IMR-90 (cell line): ENCODE results near the gene ENAM. TPM values are rescaled to one million over a fixed set of nuclear protein-coding genes. Genes with fewer than 3 reads are reported as not detected.

Experiments
- ATAC-seq: fragments of 200-7000 bp; cut with Tn5 transposase; 2 replicates; pipeline ENCODE4 v1.9.1; 2020; ENCODE audit warnings: low read depth, mild to moderate bottlenecking, moderate library complexity
- BruUV-seq: library from RNA; stranded (reverse); fragments of 400-500 nt; replicated peaks from 2 replicates; lab custom pipeline; 2021; lab: Mats Ljungman, UMichigan
- CTCF ChIA-PET: fragments of 300-600 bp; formaldehyde crosslinking; extraction: SDS; loops from one replicate; lab custom pipeline; 2021; ENCODE audit warnings: antibody characterized with exemption; lab: Yijun Ruan, JAX
- POLR2A ChIA-PET: fragments of 300-600 bp; sonication (Branson Sonifier 250); formaldehyde crosslinking; loops from one replicate; lab custom pipeline; 2022; ENCODE audit warnings: antibody characterized with exemption; ENCODE audit not compliant: unreplicated experiment; lab: Charles Lee
- DNase-seq: peaks from one replicate; pipeline ENCODE4 v3.0.0; 2013
- H2AFZ ChIP-seq: replicated peaks from 2 replicates; pipeline ENCODE3; 2013; ENCODE audit warnings: low read length, mild to moderate bottlenecking; ENCODE audit not compliant: poor library complexity
- H2AK5ac ChIP-seq: 2 replicates; pipeline ENCODE4 v1.6.1; 2013; ENCODE audit warnings: low read depth, low read length, inconsistent platforms
- H2AK9ac ChIP-seq: replicated peaks from 2 replicates; pipeline ENCODE3; 2013; ENCODE audit warnings: mild to moderate bottlenecking, low read depth, low read length, moderate library complexity; ENCODE audit not compliant: poor library complexity
- H2BK120ac ChIP-seq: 2 replicates; pipeline ENCODE4 v1.6.1; 2013; ENCODE audit warnings: low read depth, low read length, inconsistent platforms
- H2BK15ac ChIP-seq: 3 replicates; pipeline ENCODE4 v1.6.1; 2013; ENCODE audit warnings: low read depth, low read length, inconsistent platforms
- H2BK20ac ChIP-seq: 2 replicates; pipeline ENCODE4 v1.6.1; 2013; ENCODE audit warnings: low read depth, mild to moderate bottlenecking, inconsistent platforms, low read length, moderate library complexity
- H2BK5ac ChIP-seq: 2 replicates; pipeline ENCODE4 v1.6.1; 2013; ENCODE audit warnings: mild to moderate bottlenecking, low read depth, low read length, inconsistent platforms; ENCODE audit not compliant: poor library complexity, severe bottlenecking
- H3K14ac ChIP-seq: replicated peaks from 2 replicates; pipeline ENCODE4 v1.6.1; 2013; ENCODE audit warnings: low read depth, low read length, inconsistent platforms
- H3K18ac ChIP-seq: 2 replicates; pipeline ENCODE4 v1.6.1; 2013; ENCODE audit warnings: low read depth, low read length, control low read depth
- H3K23ac ChIP-seq: 2 replicates; pipeline ENCODE4 v1.6.1; 2013; ENCODE audit warnings: low read depth, low read length, inconsistent platforms
- H3K27ac ChIP-seq: 2 replicates; pipeline ENCODE4 v1.5.1; 2013; ENCODE audit warnings: mild to moderate bottlenecking, control low read depth, low read length; ENCODE audit not compliant: insufficient read depth
- H3K27me3 ChIP-seq: 2 replicates; pipeline ENCODE4 v1.6.1; 2013; ENCODE audit warnings: low read length; ENCODE audit not compliant: control insufficient read depth, insufficient read depth
- H3K36me3 ChIP-seq: 2 replicates; pipeline ENCODE4 v1.6.1; 2013; ENCODE audit warnings: low read length, mixed read lengths; ENCODE audit not compliant: control insufficient read depth, insufficient read depth
- H3K4ac ChIP-seq: 2 replicates; pipeline ENCODE4 v1.6.1; 2013; ENCODE audit warnings: low read depth, low read length, inconsistent platforms
- H3K4me1 ChIP-seq: 2 replicates; pipeline ENCODE4 v1.6.1; 2013; ENCODE audit warnings: low read length, mixed read lengths; ENCODE audit not compliant: control insufficient read depth, insufficient read depth
- H3K4me2 ChIP-seq: 2 replicates; pipeline ENCODE4 v1.6.1; 2013; ENCODE audit warnings: low read depth, mild to moderate bottlenecking, control low read depth, low read length, moderate library complexity
- H3K4me3 ChIP-seq: 2 replicates; pipeline ENCODE4 v1.5.1; 2013; ENCODE audit warnings: low read depth, mild to moderate bottlenecking, control low read depth, low read length, moderate library complexity; ENCODE audit not compliant: insufficient read depth
- H3K56ac ChIP-seq: 2 replicates; pipeline ENCODE4 v1.6.1; 2013; ENCODE audit warnings: low read length, inconsistent platforms; ENCODE audit not compliant: insufficient read depth; ENCODE audit errors: extremely low read depth
- H3K79me1 ChIP-seq, 2 experiments: 2 replicates each; pipeline ENCODE4 v1.6.1; 2013; ENCODE audit warnings: low read length in 2 of 2, inconsistent platforms in 1 of 2, low read depth in 1 of 2
- H3K9ac ChIP-seq: 2 replicates; pipeline ENCODE4 v1.6.1; 2013; ENCODE audit warnings: low read depth, low read length, control low read depth
- H3K9me1 ChIP-seq: 2 replicates; pipeline ENCODE4 v1.6.1; 2013; ENCODE audit warnings: low read length, inconsistent platforms; ENCODE audit not compliant: insufficient read depth
- H3K9me3 ChIP-seq: 2 replicates; pipeline ENCODE4 v1.6.1; 2013; ENCODE audit warnings: low read length; ENCODE audit not compliant: control insufficient read depth, insufficient read depth
- H4K20me1 ChIP-seq: 2 replicates; pipeline ENCODE4 v1.6.1; 2013; ENCODE audit warnings: low read length, inconsistent platforms; ENCODE audit not compliant: insufficient read depth
- H4K5ac ChIP-seq: 2 replicates; pipeline ENCODE4 v1.6.1; 2013; ENCODE audit warnings: mild to moderate bottlenecking, low read depth, low read length, control low read depth
- H4K8ac ChIP-seq, 2 experiments: 2 replicates each; pipeline ENCODE4 v1.6.1; 2013; ENCODE audit warnings: low read depth in 2 of 2, low read length in 2 of 2, control low read depth in 1 of 2, inconsistent platforms in 1 of 2
- H4K91ac ChIP-seq: 2 replicates; pipeline ENCODE4 v1.6.1; 2013; ENCODE audit warnings: low read depth, low read length, inconsistent platforms; ENCODE audit not compliant: insufficient read depth
- BHLHE40 ChIP-seq: fragments of 150-350 bp; IDR thresholded peaks from 2 replicates; pipeline ENCODE4 v1.6.1; 2016; ENCODE audit warnings: mild to moderate bottlenecking, low read depth, low read length
- CEBPB ChIP-seq: IDR thresholded peaks from 2 replicates; pipeline ENCODE4 v1.6.1; 2012; ENCODE audit warnings: low read depth, low read length, improper control_type of control experiment
- CHD1 ChIP-seq: IDR thresholded peaks from 2 replicates; pipeline ENCODE4 v1.6.1; 2012; ENCODE audit warnings: low read depth, low read length, improper control_type of control experiment
- CTCF ChIP-seq: conservative IDR thresholded peaks from 2 replicates; pipeline ENCODE4 v1.5.1; 2012; ENCODE audit warnings: mild to moderate bottlenecking, low read depth, low read length, improper control_type of control experiment
- ELK1 ChIP-seq: fragments of 150-350 bp; IDR thresholded peaks from 2 replicates; pipeline ENCODE4 v1.6.1; 2016; ENCODE audit warnings: low read depth, mild to moderate bottlenecking, low read length, moderate library complexity, borderline replicate concordance
- FOS ChIP-seq: fragments of 150-350 bp; IDR thresholded peaks from 2 replicates; pipeline ENCODE4 v1.6.1; 2016; ENCODE audit warnings: low read depth, low read length
- MAFK ChIP-seq: IDR thresholded peaks from 2 replicates; pipeline ENCODE4 v1.6.1; 2012; ENCODE audit warnings: low read depth, low read length, improper control_type of control experiment
- MAZ ChIP-seq: IDR thresholded peaks from 2 replicates; pipeline ENCODE4 v1.6.1; 2012; ENCODE audit warnings: low read depth, mild to moderate bottlenecking, low read length, improper control_type of control experiment, moderate library complexity, borderline replicate concordance
- MXI1 ChIP-seq: IDR thresholded peaks from 2 replicates; pipeline ENCODE4 v1.6.1; 2012; ENCODE audit warnings: low read depth, mild to moderate bottlenecking, low read length, moderate library complexity, borderline replicate concordance
- NFE2L2 ChIP-seq: fragments of 150-350 bp; IDR thresholded peaks from 2 replicates; pipeline ENCODE4 v1.6.1; 2016; ENCODE audit warnings: low read depth, mild to moderate bottlenecking, low read length
- POLR2A ChIP-seq: IDR thresholded peaks from 2 replicates; pipeline ENCODE4 v1.6.1; 2012; ENCODE audit warnings: mild to moderate bottlenecking, low read depth, low read length
- RAD21 ChIP-seq: IDR thresholded peaks from 2 replicates; pipeline ENCODE4 v1.6.1; 2012; ENCODE audit warnings: low read length, improper control_type of control experiment
- RCOR1 ChIP-seq: IDR thresholded peaks from 2 replicates; pipeline ENCODE4 v1.6.1; 2012; ENCODE audit warnings: mild to moderate bottlenecking, low read length, improper control_type of control experiment; ENCODE audit not compliant: insufficient replicate concordance
- RFX5 ChIP-seq: IDR thresholded peaks from 2 replicates; pipeline ENCODE4 v1.8.0; 2012; ENCODE audit warnings: low read depth, mild to moderate bottlenecking, low read length, moderate library complexity
- SMC3 ChIP-seq: fragments of 150-350 bp; IDR thresholded peaks from 2 replicates; pipeline ENCODE4 v1.6.1; 2016; ENCODE audit warnings: low read depth, mild to moderate bottlenecking, antibody characterized with exemption, low read length, moderate library complexity
- USF2 ChIP-seq: fragments of 150-350 bp; IDR thresholded peaks from 2 replicates; pipeline ENCODE4 v1.6.1; 2017; ENCODE audit warnings: mild to moderate bottlenecking, antibody characterized with exemption, low read length, low read depth
- WGBS, 2 experiments: methylation state at CpG; one replicate each; pipeline versions ENCODE4 v1.1.5 to v1.1.7; 2013; ENCODE audit warnings: missing lambda C conversion rate in 2 of 2; ENCODE audit not compliant: insufficient read length in 1 of 2; ENCODE audit errors: extremely low coverage in 2 of 2; 5-methylcytosine and 5-hydroxymethylcytosine counted together
- dilution Hi-C: fragments of 300-500 bp; cut with HindIII; formaldehyde crosslinking; loops from one replicate; pipeline ENCODE4 v1.14.3; 2018; ENCODE audit warnings: low sequenced_read_pairs; ENCODE audit not compliant: unreplicated experiment
- in situ Hi-C: fragments of 300-500 bp; cut with MboI; formaldehyde crosslinking; loops from 3 replicates; pipeline ENCODE4 v1.14.3; 2019; ENCODE audit warnings: low sequenced_read_pairs, inconsistent platforms, mixed read lengths
- intact Hi-C: fragments of 100-400 bp; cut with micrococcal nuclease; formaldehyde crosslinking; loops from 2 replicates; pipeline ENCODE4 v1.10.0; 2022
- polyA plus RNA-seq, 3 experiments: library from polyadenylated mRNA; depleted of rRNA; stranded (reverse); fragments of >200 nt; gene quantifications; 2 replicates each; pipeline ENCODE4 v1.2.3, GENCODE V29; 2012; ENCODE audit warnings: low replicate concordance in 1 of 3
- total RNA-seq: library from RNA; depleted of rRNA; stranded (reverse); fragments of >200 nt; gene quantifications from 2 replicates; pipeline ENCODE4 v1.2.3, GENCODE V29; 2012

The ENAM gene
- total and polyA plus RNA-seq, 2 of the 4 experiments (the other 2 are of a cell fraction), result under 0.01 to 0.10 TPM

- H2BK120ac ChIP-seq, result no peak overlapping the region
- no TSS peak for BruUV-seq
- H3K4me1 ChIP-seq, result no peaks in the 10 kb centered on the region
- H3K4ac ChIP-seq, result no peak overlapping the region
- H4K20me1 ChIP-seq, result no peaks in the 10 kb centered on the region
- no peak overlapping the region for H2AK9ac ChIP-seq
- no peak overlapping the region for H3K18ac ChIP-seq
- H3K14ac ChIP-seq, result no peak overlapping the region
- dilution Hi-C loops (no loop called here), in situ Hi-C loops (loop anchor here (25.0 kb wide), 1 partner anchor 1089 kb away; no protein-coding TSS in a partner anchor), intact Hi-C loops (no loop called here)
- no peak overlapping the region for H2BK20ac ChIP-seq
- H2AFZ ChIP-seq, result no peak overlapping the region
- TF ChIP-seq MAFK (no peak), CEBPB (no peak), BHLHE40 (no peak), MXI1 (no peak), ELK1 (no peak), RCOR1 (no peak), FOS (no peak), NFE2L2 (no peak), SMC3 (no peak), CHD1 (no peak), CTCF (no peak), MAZ (no peak), USF2 (no peak), POLR2A (no peak), RAD21 (no peak), RFX5 (no peak)
- H3K27me3 ChIP-seq, result no peaks in the 10 kb centered on the region; the same call in 1 of the 2 replicates
- no peak overlapping the region for H3K9ac ChIP-seq
- H2BK5ac ChIP-seq, result no peak overlapping the region
- no peaks in the 10 kb centered on the region for H3K9me3 ChIP-seq
- ChIA-PET POLR2A (no interaction called here), CTCF (no interaction called here)
- H2AK5ac ChIP-seq, result no peak overlapping the region
- no peak overlapping the region for H3K27ac ChIP-seq
- H4K5ac ChIP-seq, result no peak overlapping the region
- DNase-seq (no peak), ATAC-seq (no peak)
- H2BK15ac ChIP-seq, result no peak overlapping the region
- no peak overlapping the region for H3K4me3 ChIP-seq
- no peaks in the 10 kb centered on the region for H3K79me1 ChIP-seq
- H3K9me1 ChIP-seq, result no peaks in the 10 kb centered on the region
- H3K23ac ChIP-seq, result no peak overlapping the region
- WGBS, 2 experiments, result no CpG with 5 or more reads among the region's 3 CpGs
- H3K56ac ChIP-seq, result no peak overlapping the region
- no peak overlapping the region for H3K4me2 ChIP-seq
- H3K36me3 ChIP-seq, result no peaks in the 10 kb centered on the region
- no peak overlapping the region for H4K8ac ChIP-seq
- H4K91ac ChIP-seq, result no peak overlapping the region
These were observed 5.2 kb upstream of the ENAM start for GRCh38 chr4:70623323-70623722.
